Erythroblast (primary cell): ENCODE results near the gene PRR5.

Experiments used
- GATA1 ChIP-seq: IDR thresholded peaks from 2 replicates; pipeline ENCODE4 v1.6.1; 2011; ENCODE audit warnings: low read depth, mild to moderate bottlenecking, control low read depth, low read length, moderate library complexity
- POLR2A ChIP-seq: IDR thresholded peaks from 2 replicates; pipeline ENCODE4 v1.6.1; 2011; ENCODE audit warnings: mild to moderate bottlenecking, low read length

DNA sequence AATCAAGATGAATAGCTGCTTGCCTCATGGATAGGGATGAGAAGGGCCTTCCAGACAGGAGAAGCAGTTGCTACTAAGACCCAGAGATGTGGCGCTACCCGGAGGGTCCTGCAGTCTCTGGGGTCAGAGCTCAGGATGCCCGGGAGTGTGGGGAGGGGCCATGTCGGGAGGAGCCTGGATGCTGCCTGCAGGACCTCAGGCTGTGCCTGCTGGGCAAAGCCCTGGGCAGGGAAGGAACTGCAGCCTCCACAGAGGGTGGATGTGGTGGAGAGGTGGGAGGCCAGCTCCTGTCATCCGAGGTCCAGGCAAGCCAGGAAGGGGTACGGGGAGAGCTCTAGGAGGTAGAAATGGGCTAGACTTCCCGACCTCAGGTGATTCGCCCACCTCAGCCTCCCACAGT lies 11.0 kb downstream of the PRR5 start:
- TF ChIP-seq POLR2A: no peak
- TF ChIP-seq GATA1: no peak
